HG02870 (cell line): ENCODE results near the gene FREM3.

ENCODE experiments used
- ATAC-seq: cut with Tn5 transposase; IDR thresholded peaks from one replicate; pipeline ENCODE4 v1.9.1; 2021; ENCODE audit warnings: mild to moderate bottlenecking, moderate library complexity; ENCODE audit not compliant: unreplicated experiment

The FREM3 gene

DNA sequence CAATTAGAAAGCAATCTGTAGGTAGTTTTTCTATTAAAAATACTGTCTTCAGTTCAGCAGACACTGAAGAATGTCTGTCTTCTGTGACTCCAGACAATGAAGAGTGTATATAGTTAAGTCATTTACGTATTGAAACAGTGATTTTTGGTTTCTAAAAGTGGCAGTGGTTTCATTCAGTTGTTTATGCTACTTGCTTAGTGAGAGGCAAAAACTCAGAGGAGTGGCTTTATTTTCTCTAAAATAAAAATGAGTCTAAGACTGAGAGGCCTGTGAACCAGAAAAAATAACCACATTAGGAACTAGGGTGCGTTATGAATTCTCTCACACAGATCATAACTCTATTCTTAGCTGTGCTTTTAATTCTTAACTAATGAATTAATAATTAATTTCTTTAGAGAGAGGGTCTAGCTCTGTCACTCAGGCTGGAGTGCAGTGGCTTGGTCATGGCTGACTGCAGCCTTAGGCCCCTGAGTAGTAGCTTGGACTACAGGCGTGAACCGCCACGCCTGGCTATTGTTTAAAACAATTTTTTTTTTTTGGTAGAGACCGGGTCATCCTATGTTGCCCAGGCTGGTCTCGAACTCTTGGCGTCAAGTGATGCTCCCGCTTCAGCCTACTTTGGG, 31.4 kb downstream of the FREM3 start:
- peak; percentile 99 for ATAC-seq

DNA sequence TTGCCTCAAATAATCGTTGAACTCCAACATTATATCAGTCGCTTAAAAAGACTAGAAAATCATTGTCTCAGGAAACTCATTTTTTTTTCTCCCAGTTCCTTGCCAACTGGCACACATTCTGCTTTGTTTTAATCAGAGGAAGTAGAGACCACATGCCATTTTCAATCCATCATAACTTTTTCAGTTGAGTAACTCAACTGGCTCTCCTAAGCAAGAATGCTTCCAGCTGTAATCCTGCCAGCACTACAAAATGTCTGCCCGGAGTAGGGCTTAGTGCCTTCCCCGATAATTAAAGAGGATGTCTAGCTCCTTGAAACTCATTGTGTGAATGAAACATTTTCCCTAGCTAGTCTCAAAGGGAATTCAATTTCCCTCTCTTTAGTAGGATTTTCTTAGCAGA, 33.0 kb downstream of the FREM3 start:
- no peak for ATAC-seq

DNA sequence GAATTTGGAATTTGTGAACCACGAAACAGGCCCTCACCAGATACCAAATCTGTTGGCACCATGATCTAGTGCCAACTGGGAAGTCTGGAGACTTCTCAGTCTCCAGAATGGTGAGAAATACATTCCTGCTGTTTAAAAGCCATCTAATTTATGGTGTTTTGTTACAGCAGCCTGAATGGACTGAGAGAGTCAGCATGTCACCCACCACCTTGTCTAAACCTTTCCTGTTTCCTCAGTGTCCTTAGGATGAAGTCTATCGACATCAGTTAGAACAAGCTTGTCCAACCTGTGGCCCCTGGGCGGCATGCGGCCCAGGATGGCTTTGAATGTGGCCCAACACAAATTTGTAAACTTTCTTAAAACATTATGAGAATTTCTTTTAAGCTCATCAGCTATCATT, 42.1 kb downstream of the FREM3 start:
- ATAC-seq: no peak

DNA sequence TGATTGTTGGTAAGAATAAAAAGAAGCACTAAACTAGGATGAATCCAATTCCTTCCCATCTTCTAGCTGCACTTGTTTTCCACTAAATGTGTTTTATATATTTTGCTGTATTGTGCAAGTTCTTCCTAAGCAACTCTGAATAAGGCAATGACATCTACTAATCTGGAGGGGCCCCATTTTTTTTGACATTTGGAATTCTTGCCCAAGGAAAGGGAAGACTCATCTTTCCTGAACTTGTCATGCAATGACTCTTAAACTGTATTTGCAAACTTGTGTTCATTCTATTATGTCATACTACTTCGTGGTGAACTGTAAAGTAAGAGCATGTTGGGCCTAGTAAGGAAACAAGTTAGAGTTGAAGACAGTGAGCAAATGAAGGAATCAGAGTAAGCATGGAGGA, 45.9 kb downstream of the FREM3 start:
- ATAC-seq: no peak

DNA sequence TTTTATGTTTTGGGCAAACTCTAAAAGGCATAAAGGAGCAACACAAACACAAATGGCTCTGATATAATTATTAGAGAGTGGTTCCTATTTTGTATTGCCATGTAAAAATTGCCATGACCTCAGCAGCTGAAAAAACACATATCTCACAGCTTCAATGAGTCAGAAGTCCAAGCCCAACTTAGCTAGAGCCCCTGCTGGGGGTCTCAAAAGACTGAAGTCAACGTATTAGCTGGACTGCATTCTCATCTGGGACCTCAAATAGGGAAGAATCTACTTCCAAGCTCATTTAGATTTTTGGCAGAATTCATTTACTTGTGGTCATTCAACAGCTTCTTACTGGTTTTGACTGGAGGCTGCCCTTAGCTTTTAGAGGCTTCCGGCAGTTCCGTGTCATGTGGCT, 47.4 kb downstream of the FREM3 start:
- ATAC-seq: no peak

DNA sequence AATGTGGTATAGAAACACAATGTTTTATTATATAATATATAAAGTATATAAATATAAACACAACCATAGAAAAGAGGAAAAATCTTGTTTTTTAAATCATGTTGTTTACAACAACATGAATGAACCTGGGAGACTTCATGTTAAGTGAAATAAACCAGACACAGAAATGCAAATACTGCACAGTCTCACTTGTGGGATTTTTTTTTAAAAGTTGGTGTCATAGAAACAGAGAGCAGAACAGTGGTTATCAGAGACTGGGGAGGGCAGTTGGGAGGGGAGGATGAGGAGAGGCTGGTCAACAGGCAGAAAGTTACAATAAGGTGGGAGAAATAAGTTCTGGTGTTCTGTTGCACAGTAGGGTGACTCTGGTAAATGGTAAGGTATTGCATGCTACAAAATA, 57.1 kb downstream of the FREM3 start:
- ATAC-seq: no peak

DNA sequence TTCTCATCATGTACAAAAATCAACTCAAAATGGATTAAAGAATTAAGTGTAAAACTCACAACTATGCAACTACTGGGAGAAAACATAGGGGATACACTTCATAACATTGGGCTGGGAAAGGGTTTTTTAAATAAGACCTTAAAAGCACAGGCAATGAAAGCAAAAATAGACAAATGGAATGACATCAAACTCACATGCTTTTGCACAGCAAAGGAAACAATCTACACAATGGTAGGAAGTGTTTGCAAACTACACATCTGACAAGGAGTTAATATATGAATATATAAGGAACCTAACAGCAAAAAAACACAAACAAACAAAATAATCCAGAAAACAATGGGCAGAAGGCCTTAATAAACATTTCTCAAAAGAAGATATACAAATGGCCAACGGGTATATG, 57.9 kb downstream of the FREM3 start:
- no peak for ATAC-seq

DNA sequence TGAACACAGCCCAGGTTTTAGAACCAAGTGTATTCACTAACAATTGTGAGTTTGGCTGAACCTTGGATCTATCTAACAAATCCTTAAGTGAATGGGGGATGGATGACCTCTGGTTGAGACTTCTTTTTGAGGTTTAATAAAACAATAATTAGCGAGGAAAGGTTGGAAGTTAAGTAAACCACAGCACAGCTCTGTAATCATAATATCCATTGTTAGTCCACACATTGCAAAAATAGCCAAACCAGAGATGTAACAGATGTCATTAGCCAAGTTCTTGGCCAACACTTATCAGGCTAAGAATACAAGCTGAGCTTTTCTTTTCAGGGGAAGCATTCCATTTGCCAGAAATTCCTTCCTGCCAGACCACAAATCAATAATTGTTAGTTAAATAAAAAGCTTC, 59.1 kb downstream of the FREM3 start:
- no peak for ATAC-seq

DNA sequence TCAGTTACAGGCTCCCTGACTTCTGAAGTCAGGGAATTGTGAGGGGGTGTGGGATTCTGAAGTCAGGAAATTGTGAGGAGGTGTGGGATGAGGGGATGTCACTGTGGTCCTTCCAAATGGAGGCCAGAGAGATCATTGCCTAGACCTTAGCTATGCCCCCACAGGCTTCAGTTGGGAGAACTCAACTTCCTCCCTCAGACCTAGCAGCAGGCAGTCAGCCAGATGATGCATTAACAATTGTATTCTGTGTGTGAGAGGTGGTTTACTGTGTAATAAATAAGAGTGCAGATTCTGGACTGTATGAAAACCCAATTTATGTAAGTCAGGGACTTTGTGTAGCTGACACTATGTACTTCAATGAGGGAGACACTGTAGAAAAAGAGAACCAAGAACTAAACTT, 65.7 kb downstream of the FREM3 start:
- ATAC-seq: no peak

DNA sequence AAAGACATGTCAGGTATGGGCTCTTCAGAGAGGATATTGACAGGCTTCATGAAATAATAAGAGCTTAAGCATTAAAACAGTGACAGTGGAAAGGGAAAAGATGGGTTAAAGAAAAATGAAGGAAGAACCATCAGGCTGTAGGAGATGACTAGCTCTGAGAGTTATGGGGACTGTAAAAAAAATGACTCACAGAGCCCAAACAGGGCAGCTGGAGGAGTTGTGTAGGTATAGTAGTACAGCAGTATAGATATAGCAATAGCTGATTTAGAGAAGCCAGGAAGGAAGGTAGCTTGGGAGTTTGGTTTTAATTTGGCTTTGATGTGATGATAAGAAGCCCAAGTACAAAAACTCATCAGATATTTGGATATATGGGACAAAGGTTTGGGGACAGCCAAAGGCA, 66.6 kb downstream of the FREM3 start:
- no peak for ATAC-seq

DNA sequence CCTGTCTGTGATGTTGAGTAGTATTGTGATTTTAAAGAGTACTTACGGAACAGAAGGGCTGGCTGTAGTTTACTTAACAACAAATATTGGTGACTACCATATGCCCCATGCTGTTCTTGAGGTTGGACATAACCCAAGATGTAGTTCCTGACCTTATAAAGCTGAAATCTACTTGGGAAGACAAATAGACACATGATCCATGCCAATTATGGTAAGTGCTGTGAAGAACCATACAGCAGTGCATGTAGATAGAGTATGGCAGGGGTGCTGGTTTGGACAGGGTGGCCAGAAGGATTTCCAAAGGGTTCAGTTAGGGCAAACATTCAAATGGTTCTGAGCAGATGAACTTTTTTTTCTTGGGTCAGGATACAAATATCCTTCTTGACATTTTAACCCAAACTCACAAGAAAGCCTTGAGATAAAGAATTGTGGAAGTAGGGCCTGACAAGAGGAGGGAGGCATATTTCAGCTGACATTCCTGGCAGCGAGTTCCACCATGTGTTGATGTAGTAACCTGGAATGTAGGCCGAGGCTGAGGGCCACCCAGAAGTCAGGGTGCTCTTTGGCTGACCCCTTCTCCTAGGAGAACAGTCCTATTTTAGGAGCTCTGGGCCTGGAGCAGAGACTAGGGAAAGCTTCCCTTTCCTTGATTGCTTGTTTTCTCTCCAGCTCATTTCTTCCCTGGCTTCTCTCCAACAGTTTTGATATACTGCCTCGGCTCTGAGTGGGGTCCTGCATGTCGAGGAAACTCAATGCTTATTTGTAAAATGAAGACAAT, 74.2 kb downstream of the FREM3 start:
- no peak for ATAC-seq

DNA sequence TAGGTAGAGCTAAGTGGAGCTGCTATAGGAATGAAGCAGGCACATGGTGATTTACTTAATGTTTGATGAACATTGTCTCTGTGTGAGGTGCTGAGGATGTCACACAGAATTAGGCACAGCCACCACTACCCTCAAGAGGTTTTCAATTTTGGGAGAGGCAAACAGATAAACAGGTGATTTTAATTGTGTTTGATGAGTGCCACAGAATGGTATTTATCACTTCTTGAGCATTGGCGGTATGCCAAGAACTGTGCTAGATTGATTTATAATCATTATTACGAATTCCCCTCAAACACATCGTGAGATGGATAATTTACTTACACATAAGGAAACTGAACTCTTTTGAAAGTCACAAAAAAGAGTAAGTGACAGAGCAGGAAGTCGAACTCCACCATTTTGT, 74.8 kb downstream of the FREM3 start:
- ATAC-seq: no peak

DNA sequence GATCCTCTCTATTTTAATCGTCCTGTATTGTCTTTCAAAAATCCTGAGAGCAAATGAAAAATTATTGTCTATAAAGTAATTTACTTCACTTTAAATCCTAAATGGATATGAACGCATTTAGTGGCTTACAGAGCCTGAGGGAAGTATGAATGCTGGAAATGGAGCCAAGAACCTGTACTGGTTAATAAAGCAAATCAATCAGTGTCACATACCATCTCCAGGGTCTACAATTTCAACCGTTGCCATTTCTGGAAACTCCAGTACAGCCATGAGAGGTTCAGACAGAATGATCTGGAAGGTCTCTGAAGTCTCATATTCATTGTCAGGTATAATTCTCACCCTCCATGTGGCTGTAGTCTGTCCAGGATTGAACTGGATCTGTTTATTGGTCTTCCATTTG, 76.6 kb downstream of the FREM3 start:
- ATAC-seq: no peak

DNA sequence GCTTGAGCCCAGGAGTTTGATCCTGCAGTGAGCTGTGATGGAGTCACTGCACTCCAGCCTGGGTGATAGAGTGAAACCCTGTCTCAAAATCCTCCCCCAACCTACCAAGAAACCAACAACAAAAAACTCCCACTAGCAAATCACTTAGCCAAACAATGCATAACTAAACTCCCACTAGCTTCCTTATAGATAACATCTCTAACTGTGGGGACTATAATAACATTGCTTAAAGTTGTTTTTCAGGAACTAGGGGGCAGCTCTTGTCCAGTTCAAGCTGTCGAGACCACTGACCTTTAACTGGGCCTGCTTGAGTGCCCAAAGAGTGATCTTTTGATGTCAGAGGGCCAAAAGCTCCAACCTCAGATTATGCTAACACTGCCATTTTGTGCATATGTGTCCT, 81.7 kb downstream of the FREM3 start:
- no peak for ATAC-seq

DNA sequence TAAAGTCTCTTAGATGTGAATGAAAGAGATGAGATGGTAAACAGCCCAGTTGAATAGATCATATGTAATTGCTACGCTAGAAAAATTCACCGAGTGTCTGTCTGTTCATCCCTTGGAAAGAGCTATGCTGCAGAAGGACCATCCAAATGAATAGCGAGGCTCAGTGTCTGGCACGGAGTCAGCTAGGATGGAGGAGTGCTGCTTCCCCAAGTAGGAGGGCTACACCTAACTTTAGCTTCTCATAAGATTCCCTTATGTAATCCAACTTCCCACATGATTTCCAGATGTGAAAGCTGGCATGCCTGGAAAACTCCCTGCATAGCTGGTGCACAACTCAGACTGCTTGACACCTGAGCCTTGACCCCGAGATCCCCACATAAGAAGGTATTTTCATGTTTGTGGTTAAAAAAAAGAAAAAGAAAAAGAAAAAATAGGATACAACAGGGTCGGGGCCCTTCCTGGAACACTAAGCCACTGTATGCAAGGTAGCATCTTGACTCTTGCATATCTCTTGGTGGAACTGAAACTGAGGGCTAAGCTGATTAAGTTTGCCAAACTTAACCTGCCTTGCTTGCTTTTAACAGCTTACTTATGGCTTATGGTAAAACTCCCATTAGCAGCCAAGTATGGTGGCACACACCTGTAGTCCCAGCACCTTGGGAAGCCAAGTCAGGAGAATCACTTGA, 82.3 kb downstream of the FREM3 start:
- peak; percentile 42 for ATAC-seq

DNA sequence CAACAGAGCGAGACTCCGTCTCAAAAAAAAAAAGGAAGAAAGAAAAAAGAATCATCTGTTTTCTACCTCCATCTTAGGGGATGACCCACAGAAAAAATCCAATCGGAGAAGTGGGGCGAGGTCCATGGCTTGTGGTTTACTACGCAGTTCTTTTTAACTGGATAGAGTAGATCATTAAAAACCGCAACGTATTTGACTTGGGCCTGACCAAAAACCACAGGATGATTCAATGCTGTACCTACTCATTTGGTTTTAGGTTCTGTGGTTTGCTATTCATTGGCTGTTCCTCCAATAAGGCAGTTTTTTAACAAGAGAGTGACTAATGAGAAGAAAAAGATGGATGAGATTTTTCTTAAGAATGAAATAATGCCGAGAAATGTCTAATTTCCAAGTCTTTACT, 83.7 kb downstream of the FREM3 start:
- ATAC-seq: peak; percentile 96

DNA sequence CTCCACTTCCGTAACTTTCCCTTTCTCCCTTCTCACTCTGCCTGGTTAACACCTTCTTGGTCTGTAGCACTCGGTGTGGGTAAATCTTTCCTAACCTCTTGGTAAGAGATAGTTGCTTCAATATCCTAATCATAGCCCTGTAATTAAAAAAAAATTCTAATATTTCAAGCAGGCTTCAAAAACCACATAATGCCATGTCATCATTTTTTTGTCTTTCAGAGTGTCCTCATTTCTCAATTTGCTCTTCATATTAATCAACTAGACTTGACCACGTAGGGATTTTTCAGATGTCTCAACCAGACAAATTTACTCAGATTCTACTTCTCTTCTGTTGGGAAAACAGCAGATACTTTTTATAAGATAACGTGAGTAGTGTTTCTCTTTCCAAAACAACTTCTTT, 91.0 kb downstream of the FREM3 start:
- no peak for ATAC-seq

DNA sequence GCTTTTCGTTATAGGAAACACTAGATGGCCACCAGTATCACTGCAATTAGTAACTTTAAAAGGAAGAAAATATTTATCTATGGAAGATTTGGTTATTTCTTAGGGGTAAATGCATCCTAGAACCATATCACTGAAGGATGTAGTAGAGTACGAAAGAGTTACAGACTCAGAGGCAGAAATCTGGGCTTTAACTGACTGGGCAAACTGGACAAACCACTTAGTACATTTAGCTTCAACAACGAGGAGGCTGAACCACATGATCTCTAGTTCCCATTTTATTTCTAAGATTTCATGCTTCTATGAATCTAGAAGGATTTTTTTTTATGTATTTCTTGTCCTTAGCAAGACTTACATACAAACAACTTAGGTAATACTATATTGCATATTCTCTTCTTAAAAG, 94.0 kb downstream of the FREM3 start:
- no peak for ATAC-seq

DNA sequence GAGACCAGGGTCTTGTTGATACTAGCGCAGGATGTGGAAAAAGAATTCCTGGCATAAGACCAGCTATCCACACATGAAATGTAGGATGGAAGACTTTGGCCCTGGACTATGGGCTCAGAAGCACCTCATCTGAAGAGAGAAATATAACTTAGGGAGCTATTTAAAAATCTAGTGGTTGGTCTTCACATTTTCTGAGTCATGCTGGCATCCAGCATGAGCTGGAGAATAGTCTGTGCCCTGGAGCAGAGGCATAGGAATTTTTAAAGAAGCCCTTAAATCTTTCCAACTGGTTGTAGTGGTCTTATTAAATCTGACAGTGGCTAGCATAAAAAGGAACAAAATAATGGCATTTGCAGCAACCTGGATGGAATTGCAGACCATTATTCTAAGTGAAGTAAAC, 100.6 kb downstream of the FREM3 start:
- ATAC-seq: no peak

DNA sequence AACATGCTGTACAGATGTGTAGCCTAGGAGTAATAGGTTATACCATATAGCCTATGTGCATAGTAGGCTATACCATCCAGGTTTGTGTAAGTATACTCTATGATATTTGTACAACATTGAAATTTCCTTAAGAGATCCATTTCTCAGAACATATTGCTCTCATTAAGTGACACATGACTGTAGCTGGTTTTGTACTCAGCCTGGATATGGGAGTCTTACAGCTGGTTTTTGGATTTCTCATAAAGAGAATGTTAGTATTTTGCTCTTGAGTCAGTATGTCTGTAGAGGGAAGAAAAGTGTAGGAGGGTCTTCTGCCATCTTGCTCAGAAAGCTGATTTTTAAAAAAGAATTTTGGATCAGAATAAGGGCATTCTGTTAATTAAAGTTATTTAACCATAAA, 101.7 kb downstream of the FREM3 start:
- no peak for ATAC-seq

DNA sequence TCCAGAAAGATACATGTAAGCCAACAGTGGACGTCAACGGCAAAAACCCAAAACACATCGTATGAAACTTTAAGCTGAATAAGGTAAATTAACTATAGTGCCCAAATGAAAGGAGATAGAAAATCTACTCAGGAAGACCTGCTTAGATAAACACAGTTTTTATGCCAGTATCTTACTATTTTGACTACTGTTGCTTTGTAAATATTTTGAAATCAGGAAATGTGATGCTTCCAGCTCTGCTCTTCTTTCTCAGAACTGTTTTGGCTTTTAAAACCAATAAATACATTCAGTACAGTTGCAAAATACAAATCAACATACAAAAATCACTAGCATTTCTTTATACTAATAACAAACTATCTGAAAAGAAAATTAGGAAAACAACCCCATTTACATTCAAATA, 103.2 kb downstream of the FREM3 start:
- ATAC-seq: no peak

DNA sequence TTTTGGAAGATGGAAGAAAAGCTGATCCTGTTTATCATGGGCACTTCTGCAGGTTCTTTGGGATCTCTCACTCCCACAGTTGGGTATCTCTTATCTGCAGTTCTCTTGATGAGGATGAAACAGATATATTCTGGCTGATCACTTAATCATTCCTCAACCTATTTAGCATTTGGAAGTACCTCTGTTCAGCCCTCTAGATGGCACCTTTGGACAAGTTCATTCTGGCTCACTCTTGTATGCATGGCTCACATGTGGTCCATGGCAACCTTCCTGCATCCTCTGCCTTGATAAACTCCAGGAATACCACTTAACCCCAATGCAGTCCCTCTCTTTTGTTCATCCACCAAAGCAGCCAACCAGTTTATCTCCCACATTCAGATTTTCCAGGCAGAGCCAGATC, 112.8 kb downstream of the FREM3 start:
- no peak for ATAC-seq
